ENCODE measurements around the gene PAH.
A peak's percentile ranks its signal among the peaks of the same experiment; 100 is the strongest.

Gene PAH

DNA sequence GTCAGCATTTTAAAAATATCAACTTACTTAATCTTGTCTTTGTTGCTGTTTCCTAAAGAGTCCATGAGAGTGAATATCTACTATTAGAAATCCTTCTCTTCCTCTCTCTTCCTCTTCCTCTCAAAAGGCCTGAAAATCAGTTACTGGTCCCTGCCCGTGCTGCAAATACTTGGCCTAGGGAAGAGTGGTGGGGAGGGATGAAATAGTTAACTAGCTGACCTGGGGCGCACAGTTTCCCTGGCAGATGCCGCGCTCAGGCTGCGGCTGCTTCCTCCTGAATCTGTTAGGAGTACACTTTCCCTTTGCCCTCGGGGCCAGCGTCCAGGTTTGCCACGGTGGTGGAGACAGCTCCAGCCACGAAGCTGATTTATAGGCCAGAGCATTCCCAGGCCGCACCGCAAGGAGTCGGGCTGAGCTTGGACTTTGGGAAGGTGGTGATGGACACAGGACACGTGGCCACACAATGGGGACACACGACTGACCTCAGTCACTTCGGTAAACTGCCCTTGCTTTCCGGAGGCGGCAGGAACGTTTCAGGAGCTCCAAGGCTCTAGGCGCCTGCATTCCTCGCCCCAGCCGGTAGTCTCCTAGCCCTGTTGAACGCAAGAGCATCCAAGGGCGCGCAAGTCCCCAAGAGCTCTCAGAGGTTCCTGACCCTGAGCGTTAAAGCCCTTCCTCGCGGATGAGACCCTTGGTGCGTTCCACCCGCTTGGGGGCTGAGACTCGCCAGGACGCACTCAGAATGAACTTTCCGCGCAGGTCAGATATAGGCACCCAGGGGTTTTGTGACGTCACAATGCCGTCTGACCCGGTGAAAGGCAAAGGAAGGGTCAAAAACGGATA is 33.3 kb upstream of the PAH start:
- DNase-seq, result peak in 1 of 2 experiments; percentile 41

- DNase-seq, result peak; percentile 41 to 72
Measured at GRCh38 chr12:102948941-102949352, 31.9 kb upstream of the PAH start.

DNA sequence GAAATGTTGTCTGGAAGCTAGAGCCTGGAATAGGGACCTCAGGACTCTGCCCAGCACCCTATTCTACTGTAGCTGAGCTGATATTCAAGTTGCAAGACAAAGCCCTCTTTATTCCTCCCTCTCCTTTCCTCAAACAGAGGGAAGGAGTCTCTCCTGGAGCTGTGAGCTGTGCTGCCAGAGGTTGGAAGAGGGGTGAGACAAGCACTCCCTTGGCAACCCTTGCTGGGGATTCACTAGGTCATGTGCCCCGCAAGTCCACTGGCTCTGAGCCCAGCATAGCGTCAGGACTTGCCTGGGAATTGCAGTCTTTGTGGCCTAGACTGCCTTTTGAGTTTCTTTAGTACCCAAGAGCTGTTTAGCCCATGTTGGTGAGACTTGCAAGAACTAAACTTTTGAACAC is 29.0 kb upstream of the PAH start:
- no peak for DNase-seq

- no peak for DNase-seq
Measured at GRCh38 chr12:102939670-102940222, 22.7 kb upstream of the PAH start.

DNA sequence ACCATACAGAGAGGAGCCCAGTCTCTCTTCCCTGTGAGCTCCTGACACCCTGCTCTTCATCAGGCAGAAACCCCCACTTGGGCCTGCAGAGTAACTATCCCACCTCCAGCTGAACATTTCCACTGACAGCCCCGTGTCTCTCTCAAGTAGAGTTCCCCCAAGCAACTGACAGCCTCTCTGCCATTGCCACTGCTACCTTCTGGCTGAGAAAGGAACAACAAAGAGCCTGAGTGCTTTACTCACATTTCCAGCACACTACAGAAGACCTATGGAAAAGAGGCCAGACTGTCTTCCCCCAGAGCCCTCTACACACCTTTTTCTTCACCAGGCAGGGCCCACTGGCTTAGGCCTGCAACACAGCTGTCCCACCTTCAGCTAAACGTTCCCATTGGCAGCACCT is 22.0 kb upstream of the PAH start:
- DNase-seq, result no peak

DNA sequence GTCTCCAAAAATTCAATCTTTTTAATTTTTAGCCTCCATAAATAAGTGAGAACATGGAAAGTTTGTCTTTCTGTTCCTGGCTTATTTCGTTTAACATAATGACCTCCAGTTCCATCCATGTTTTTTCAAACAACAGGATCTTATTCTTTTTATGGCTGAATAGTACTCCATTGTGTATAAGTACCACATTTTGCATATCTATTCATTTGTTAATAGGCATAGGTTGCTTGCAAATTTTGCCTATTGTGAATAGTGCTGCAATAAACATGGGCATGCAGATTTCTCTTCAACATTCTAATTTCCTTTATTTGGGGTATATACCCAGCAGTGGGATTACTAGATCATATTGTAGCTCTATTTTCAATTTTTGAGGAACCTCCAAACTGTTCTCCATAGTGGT is 16.1 kb upstream of the PAH start:
- no peak for DNase-seq

DNA sequence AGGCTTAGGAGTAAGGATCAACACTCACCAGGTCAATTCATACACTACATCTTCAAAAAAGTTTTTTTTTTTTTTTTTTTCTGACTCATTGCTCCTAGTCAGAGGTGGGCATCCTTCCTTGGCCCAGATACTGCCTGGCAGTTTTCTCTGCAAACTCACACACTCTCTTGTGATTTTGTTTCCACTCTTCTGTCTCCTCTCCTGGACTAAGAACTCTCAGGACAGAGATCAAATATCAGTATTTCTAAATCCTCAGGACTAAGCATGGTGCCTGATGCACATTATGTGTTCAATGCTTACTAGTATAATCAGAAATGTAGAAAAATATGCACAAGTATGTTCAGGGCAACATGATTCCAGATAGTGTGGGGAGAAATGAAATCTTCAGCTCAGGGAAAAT is 10.2 kb upstream of the PAH start:
- no peak for DNase-seq

- no peak for DNase-seq
Measured at GRCh38 chr12:102921240-102921639, 4.2 kb upstream of the PAH start.

DNA sequence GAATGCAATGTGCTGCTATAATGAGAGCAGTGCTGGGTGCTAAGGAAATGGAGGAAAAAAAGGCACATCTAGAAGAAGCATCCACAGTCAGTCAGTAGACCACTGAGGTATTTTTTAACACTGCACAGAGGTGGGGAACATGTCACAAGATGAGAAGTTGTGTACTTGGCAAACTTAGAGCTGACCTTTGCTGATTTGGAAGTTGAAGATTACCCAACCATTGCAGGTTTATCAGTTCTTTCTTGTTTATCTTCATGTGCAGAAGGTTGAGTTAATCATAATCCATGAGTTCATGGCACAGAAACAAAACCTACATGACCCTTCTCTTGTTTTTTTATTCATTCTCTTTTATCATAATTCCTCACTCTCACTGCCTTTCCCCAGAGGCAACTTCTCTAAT is 3.2 kb upstream of the PAH start:
- no peak for DNase-seq

GRCh38 chr12:102918840-102919239 is 1.8 kb upstream of the PAH start:
- no peak for DNase-seq

- no peak for DNase-seq
Measured at GRCh38 chr12:102916252-102917025, 605 bp downstream of the PAH start.

GRCh38 chr12:102913453-102914226 is 3.4 kb downstream of the PAH start:
- DNase-seq, result no peak

DNA sequence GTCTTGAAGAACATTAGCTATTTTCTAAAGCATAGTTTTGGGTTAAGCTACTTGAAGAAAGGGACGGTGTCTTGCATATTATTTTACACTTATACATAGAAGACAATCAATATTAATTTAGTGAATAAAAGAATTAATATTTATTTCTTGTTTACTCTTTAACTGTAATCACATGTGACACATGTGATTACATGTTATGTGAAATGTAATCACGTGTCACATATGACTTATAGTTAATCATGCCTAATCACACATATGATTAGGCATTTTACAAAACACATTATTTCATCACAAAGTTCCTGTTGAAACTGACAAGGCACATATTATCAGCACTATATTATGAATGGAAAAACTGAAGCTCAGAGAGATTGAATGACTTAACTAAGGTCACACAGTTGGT is 4.8 kb downstream of the PAH start:
- DNase-seq, result no peak

GRCh38 chr12:102911320-102911719 is 5.7 kb downstream of the PAH start:
- DNase-seq, result no peak

DNA sequence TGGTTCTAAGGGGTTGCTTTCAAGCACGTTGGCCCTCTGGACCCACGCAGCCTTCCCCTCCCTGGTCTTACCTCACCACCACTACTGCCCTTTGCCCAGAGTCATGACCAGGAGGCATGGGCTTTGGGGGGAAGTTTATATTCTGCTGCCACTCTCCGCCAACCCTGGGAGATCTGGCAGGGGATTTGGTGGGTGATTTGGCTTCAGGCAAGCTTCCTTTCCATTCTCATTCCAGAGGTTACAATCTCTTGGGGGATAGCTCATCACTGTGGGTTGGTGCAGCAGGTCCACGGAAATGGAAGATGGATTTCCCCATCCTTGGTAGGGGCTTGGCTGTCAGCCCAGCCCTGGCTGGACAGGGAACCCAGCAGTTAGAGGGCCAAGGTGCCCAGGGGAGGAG is 6.3 kb downstream of the PAH start:
- no peak for DNase-seq

DNA sequence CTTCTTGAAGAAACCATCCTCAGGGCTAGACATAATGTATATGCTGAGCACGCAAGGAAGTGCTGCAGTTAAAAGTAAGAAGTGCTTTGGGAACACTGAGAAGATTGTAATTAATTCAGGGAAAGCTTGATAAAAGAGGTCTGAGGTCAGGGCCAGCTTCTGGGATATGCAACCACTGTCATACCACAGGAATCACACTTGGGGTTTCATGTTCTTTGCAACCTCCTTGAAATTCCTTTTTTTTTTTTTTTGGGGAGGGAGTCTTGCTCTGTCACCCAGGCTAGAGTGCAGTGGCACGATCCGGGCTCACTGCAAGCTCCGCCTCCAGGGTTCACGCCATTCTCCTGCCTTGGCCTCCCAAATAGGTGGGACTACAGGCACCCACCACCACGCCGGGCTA is 6.9 kb downstream of the PAH start:
- no peak for DNase-seq

GRCh38 chr12:102907918-102908317 is 9.1 kb downstream of the PAH start:
- DNase-seq, result no peak

- no peak for DNase-seq
Measured at GRCh38 chr12:102905229-102905628, 11.8 kb downstream of the PAH start.

GRCh38 chr12:102903337-102904007 is 13.6 kb downstream of the PAH start:
- DNase-seq, result no peak

- DNase-seq, result no peak
Measured at GRCh38 chr12:102902093-102902492, 15.0 kb downstream of the PAH start.

DNA sequence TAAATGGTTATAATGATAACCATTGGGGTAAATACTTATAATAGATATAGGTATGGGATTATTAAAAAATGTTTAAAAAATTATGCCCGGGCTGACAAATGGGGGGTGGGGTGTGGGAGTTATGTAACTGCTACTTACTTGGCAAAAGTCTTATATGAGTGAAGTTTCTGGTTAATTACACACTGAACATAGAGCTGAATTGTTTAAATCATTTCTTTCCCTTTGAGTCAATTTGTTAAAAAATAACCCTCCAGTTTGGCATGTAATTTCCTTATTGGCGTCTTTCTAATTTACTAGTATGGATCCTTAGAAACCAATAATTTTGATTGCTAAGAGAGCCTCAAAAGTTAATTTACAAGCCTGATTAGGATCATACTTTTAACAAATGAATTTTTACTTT is 16.7 kb downstream of the PAH start:
- no peak for DNase-seq

- DNase-seq, result no peak
Measured at GRCh38 chr12:102896067-102896466, 21.0 kb downstream of the PAH start.

DNA sequence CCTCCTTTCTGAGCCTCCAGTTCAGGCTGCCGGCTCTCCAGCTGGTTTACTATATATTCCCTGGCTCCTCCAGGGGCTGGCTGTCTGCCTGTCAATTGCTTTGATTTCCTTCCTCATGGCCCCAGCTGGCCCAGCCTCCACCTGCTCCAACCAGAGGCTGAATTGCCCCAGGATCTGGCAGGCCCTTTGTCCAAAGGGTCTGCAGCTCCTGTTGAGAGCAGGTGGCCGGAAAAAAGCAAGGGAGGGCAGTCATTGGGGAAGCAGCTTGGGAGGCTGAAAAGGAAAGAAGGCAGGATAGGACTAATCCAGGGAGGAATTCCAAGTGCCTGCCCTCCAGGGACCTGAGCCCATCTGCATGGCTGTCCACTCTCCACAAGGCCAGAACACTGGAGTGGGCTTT is 25.3 kb downstream of the PAH start:
- peak; percentile 28 to 59 for DNase-seq

Data from NCI-H524 (cell line).